GM23338 (cell line): ENCODE results near the gene SYNDIG1. TPM values are rescaled to one million over a fixed set of nuclear protein-coding genes. Genes with fewer than 3 reads are reported as not detected.

ENCODE experiments used
- ATAC-seq: fragments of 200-7000 bp; cut with Tn5 transposase; 3 replicates; pipeline ENCODE4 v1.9.1; 2020
- DNase-seq: peaks from one replicate; pipeline ENCODE4 v3.0.0-alpha.2; 2015; ENCODE audit warnings: low spot score
- H2AFZ ChIP-seq: fragments of 200-600 bp; sonication (generic); 2 replicates; pipeline ENCODE4 v1.8.0; 2016; ENCODE audit warnings: antibody characterized with exemption, mild to moderate bottlenecking, moderate library complexity
- H3F3A ChIP-seq: fragments of 200-600 bp; sonication (generic); replicated peaks from 2 replicates; pipeline ENCODE4 v1.8.0; 2017; ENCODE audit warnings: antibody characterized with exemption, mixed run types, low read depth
- H3K27ac ChIP-seq: fragments of 200-600 bp; sonication (generic); 2 replicates; pipeline ENCODE4 v1.6.1; 2016; ENCODE audit warnings: low read depth
- H3K27me3 ChIP-seq: fragments of 200-600 bp; sonication (generic); 2 replicates; pipeline ENCODE4 v1.8.0; 2016; ENCODE audit warnings: mild to moderate bottlenecking, mixed run types, moderate library complexity; ENCODE audit not compliant: insufficient read depth
- H3K36me3 ChIP-seq: fragments of 200-600 bp; sonication (generic); 2 replicates; pipeline ENCODE4 v1.8.0; 2016; ENCODE audit warnings: mild to moderate bottlenecking; ENCODE audit not compliant: insufficient read depth
- H3K4me1 ChIP-seq: fragments of 200-600 bp; sonication (generic); 2 replicates; pipeline ENCODE4 v1.8.0; 2016; ENCODE audit warnings: mild to moderate bottlenecking, moderate library complexity; ENCODE audit not compliant: insufficient read depth
- H3K4me2 ChIP-seq: fragments of 200-600 bp; sonication (generic); 2 replicates; pipeline ENCODE4 v1.7.1; 2017; ENCODE audit warnings: mixed run types
- H3K4me3 ChIP-seq: fragments of 200-600 bp; sonication (generic); 2 replicates; pipeline ENCODE4 v1.6.1; 2016; ENCODE audit warnings: mixed run types
- H3K79me2 ChIP-seq: fragments of 200-600 bp; sonication (generic); replicated peaks from 2 replicates; pipeline ENCODE4 v1.8.0; 2017; ENCODE audit warnings: mild to moderate bottlenecking; ENCODE audit not compliant: insufficient read depth
- H3K9me2 ChIP-seq: fragments of 200-600 bp; sonication (generic); 2 replicates; pipeline ENCODE4 v1.8.0; 2017; ENCODE audit not compliant: insufficient read depth
- H4K20me1 ChIP-seq: fragments of 200-600 bp; sonication (generic); replicated peaks from 2 replicates; pipeline ENCODE4 v1.8.0; 2017; ENCODE audit warnings: mild to moderate bottlenecking; ENCODE audit not compliant: insufficient read depth
- H3K27ac Mint-ChIP-seq: 2 replicates; pipeline ENCODE4 v1.8.0; 2020; ENCODE audit warnings: inconsistent platforms, mild to moderate bottlenecking, moderate library complexity, mixed read lengths
- H3K27me3 Mint-ChIP-seq: 3 replicates; pipeline ENCODE4 v1.8.0; 2022; ENCODE audit warnings: low read depth, mild to moderate bottlenecking, moderate library complexity, mixed read lengths, inconsistent platforms; ENCODE audit not compliant: insufficient read depth, poor library complexity
- H3K36me3 Mint-ChIP-seq: 3 replicates; pipeline ENCODE4 v1.8.0; 2021; ENCODE audit warnings: low read depth, mild to moderate bottlenecking, inconsistent platforms, moderate library complexity, mixed read lengths
- H3K4me1 Mint-ChIP-seq: 3 replicates; pipeline ENCODE4 v1.8.0; 2020; ENCODE audit warnings: mild to moderate bottlenecking, inconsistent platforms, mixed read lengths
- H3K4me3 Mint-ChIP-seq: 3 replicates; pipeline ENCODE4 v1.8.0; 2021; ENCODE audit warnings: moderate library complexity, mild to moderate bottlenecking, inconsistent platforms, mixed read lengths
- H3K9me3 Mint-ChIP-seq: 3 replicates; pipeline ENCODE4 v1.8.0; 2020; ENCODE audit warnings: moderate library complexity, mild to moderate bottlenecking, inconsistent platforms, mixed read lengths
- CREB1 ChIP-seq: fragments of 250-450 bp; sonication (Bioruptor Pico); IDR thresholded peaks from 2 replicates; pipeline ENCODE4 v1.5.0; 2020; ENCODE audit warnings: low read depth, mild to moderate bottlenecking, moderate library complexity
- JUNB ChIP-seq: IDR thresholded peaks from one replicate; pipeline ENCODE4 v1.6.1; 2016; ENCODE audit warnings: antibody characterized with exemption; ENCODE audit not compliant: unreplicated experiment
- NANOG ChIP-seq: IDR thresholded peaks from 2 replicates; pipeline ENCODE4 v1.6.1; 2016; ENCODE audit warnings: antibody characterized with exemption, borderline replicate concordance
- STAT1 ChIP-seq: IDR thresholded peaks from one replicate; pipeline ENCODE4 v1.6.1; 2016; ENCODE audit warnings: antibody characterized with exemption; ENCODE audit not compliant: unreplicated experiment
- ZNF114 ChIP-seq: fragments of 250-450 bp; sonication (Bioruptor Pico); IDR thresholded peaks from 2 replicates; pipeline ENCODE4 v1.5.0; 2020; ENCODE audit warnings: mild to moderate bottlenecking, moderate library complexity
- ZNF331 ChIP-seq: fragments of 250-450 bp; sonication (Bioruptor Pico); IDR thresholded peaks from 2 replicates; pipeline ENCODE4 v1.5.0; 2020; ENCODE audit warnings: low read depth, mild to moderate bottlenecking, moderate library complexity
- polyA plus RNA-seq: library from polyadenylated mRNA; unstranded; fragments of >200 nt; fragmentation: Nextera tagmentation; extraction: Ambion mirVana; gene quantifications from 2 replicates; pipeline ENCODE4 v1.2.1, GENCODE V29; 2016
- total RNA-seq: library from RNA; depleted of rRNA; stranded (reverse); fragments of >200 nt; shearing (Covaris generic); gene quantifications from 2 replicates; pipeline ENCODE4 v1.2.3, GENCODE V29; 2014
- TF ChIP-seq, protein P1 (sequence below): fragments of 250-450 bp; sonication (Bioruptor Pico); IDR thresholded peaks from 2 replicates; pipeline ENCODE4 v1.5.0; 2020; ENCODE audit warnings: mild to moderate bottlenecking, moderate library complexity
- TF ChIP-seq, protein P2 (sequence below), 2 experiments: fragments of 200-600 bp in 1 of 2; sonication (generic) in 1 of 2; conservative IDR thresholded peaks; 2 replicates each; pipeline versions ENCODE4 v1.5.1 to v1.6.1; 2016 to 2017; ENCODE audit warnings: antibody characterized with exemption in 2 of 2, low read depth in 2 of 2, mild to moderate bottlenecking in 2 of 2, moderate library complexity in 1 of 2
- TF ChIP-seq, protein P3 (sequence below): IDR thresholded peaks from one replicate; pipeline ENCODE4 v1.6.1; 2018; ENCODE audit warnings: antibody characterized with exemption; ENCODE audit not compliant: unreplicated experiment
- TF ChIP-seq, protein P4 (sequence below): IDR thresholded peaks from 2 replicates; pipeline ENCODE4 v1.6.1; 2016; ENCODE audit warnings: antibody characterized with exemption

The SYNDIG1 gene
- total and polyA plus RNA-seq, 2 experiments from 2014 or later: 2.8 to 4.8 TPM

DNA sequence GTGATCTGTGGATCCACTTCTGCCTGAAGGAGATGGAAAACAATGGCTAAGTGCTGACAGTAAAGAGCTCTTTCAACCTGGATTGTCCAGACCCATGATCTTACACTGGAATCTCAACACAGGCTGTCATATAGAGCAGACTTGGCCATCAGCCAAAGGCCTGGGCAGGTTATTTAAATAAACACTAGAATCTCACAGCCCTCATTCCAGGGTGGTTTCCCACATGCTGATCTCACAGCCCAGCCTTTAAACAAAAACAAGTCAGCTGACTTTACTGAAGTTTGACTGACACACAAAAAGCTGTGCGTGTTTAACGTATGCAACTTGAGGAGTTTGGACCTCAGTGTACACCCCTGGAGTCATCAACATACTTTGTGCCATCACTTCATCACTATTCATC is 28.4 kb downstream of the SYNDIG1 start:
- no peaks in the 10 kb centered on the region for H3K9me2 ChIP-seq
- H3F3A ChIP-seq: no peaks in the 10 kb centered on the region
- Mint-ChIP-seq H3K27me3 (peaks cover 3% of the 10 kb centered on the region), H3K4me1 (peaks cover 15% of the 10 kb centered on the region), H3K9me3 (no peaks in the 10 kb centered on the region; the same call in 2 of the 3 replicates), H3K4me3 (no peak overlapping the region), H3K27ac (no peak overlapping the region), H3K36me3 (no peaks in the 10 kb centered on the region)
- ATAC-seq: no peak
- no peak overlapping the region for H3K27ac ChIP-seq
- H3K4me2 ChIP-seq: no peak overlapping the region
- DNase-seq: no peak
- H3K4me3 ChIP-seq: no peak overlapping the region
- no peaks in the 10 kb centered on the region; the same call in 1 of the 2 replicates for H3K4me1 ChIP-seq
- H4K20me1 ChIP-seq: no peaks in the 10 kb centered on the region
- no peaks in the 10 kb centered on the region for H3K27me3 ChIP-seq
- no peaks in the 10 kb centered on the region for H3K79me2 ChIP-seq
- no peaks in the 10 kb centered on the region for H3K36me3 ChIP-seq
- H2AFZ ChIP-seq: no peak overlapping the region
- TF ChIP-seq NANOG: no peak

DNA sequence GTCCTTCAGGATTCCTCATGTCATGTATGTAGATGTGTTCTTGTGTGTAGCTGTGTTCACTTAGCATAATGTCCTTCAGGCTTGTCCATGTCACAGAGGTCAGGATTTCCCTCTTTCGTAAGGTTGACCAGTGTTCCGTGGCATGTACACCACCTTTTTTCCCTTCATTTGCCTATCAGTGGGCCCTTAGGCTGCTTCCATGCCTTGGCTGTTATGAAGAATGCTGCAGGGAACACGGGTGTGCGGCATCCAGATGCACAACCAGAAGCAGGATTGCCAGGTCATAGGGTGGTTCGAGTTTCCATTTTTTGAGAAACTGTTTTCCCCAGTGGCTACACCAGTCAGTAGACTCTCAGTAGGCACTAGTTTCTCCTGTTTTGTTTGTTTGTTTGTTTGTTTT is 29.2 kb downstream of the SYNDIG1 start:
- Histone ChIP-seq H4K20me1 (no peaks in the 10 kb centered on the region), H3K36me3 (no peaks in the 10 kb centered on the region), H3K9me2 (no peaks in the 10 kb centered on the region), H3F3A (no peaks in the 10 kb centered on the region), H3K27ac (no peak overlapping the region), H3K4me1 (no peaks in the 10 kb centered on the region; the same call in 1 of the 2 replicates), H2AFZ (no peak overlapping the region), H3K4me3 (no peak overlapping the region), H3K79me2 (no peaks in the 10 kb centered on the region), H3K4me2 (no peak overlapping the region), H3K27me3 (no peaks in the 10 kb centered on the region)
- no peak overlapping the region for H3K4me3 Mint-ChIP-seq
- peaks cover 3% of the 10 kb centered on the region for H3K27me3 Mint-ChIP-seq
- H3K4me1 Mint-ChIP-seq: peaks cover 12% of the 10 kb centered on the region
- no peaks in the 10 kb centered on the region for H3K36me3 Mint-ChIP-seq
- peak overlapping the region; percentile 45; the same call in 1 of the 2 replicates for H3K27ac Mint-ChIP-seq
- no peaks in the 10 kb centered on the region; the same call in 2 of the 3 replicates for H3K9me3 Mint-ChIP-seq
- ATAC-seq (no peak), DNase-seq (no peak)
- TF ChIP-seq, protein P1, sequence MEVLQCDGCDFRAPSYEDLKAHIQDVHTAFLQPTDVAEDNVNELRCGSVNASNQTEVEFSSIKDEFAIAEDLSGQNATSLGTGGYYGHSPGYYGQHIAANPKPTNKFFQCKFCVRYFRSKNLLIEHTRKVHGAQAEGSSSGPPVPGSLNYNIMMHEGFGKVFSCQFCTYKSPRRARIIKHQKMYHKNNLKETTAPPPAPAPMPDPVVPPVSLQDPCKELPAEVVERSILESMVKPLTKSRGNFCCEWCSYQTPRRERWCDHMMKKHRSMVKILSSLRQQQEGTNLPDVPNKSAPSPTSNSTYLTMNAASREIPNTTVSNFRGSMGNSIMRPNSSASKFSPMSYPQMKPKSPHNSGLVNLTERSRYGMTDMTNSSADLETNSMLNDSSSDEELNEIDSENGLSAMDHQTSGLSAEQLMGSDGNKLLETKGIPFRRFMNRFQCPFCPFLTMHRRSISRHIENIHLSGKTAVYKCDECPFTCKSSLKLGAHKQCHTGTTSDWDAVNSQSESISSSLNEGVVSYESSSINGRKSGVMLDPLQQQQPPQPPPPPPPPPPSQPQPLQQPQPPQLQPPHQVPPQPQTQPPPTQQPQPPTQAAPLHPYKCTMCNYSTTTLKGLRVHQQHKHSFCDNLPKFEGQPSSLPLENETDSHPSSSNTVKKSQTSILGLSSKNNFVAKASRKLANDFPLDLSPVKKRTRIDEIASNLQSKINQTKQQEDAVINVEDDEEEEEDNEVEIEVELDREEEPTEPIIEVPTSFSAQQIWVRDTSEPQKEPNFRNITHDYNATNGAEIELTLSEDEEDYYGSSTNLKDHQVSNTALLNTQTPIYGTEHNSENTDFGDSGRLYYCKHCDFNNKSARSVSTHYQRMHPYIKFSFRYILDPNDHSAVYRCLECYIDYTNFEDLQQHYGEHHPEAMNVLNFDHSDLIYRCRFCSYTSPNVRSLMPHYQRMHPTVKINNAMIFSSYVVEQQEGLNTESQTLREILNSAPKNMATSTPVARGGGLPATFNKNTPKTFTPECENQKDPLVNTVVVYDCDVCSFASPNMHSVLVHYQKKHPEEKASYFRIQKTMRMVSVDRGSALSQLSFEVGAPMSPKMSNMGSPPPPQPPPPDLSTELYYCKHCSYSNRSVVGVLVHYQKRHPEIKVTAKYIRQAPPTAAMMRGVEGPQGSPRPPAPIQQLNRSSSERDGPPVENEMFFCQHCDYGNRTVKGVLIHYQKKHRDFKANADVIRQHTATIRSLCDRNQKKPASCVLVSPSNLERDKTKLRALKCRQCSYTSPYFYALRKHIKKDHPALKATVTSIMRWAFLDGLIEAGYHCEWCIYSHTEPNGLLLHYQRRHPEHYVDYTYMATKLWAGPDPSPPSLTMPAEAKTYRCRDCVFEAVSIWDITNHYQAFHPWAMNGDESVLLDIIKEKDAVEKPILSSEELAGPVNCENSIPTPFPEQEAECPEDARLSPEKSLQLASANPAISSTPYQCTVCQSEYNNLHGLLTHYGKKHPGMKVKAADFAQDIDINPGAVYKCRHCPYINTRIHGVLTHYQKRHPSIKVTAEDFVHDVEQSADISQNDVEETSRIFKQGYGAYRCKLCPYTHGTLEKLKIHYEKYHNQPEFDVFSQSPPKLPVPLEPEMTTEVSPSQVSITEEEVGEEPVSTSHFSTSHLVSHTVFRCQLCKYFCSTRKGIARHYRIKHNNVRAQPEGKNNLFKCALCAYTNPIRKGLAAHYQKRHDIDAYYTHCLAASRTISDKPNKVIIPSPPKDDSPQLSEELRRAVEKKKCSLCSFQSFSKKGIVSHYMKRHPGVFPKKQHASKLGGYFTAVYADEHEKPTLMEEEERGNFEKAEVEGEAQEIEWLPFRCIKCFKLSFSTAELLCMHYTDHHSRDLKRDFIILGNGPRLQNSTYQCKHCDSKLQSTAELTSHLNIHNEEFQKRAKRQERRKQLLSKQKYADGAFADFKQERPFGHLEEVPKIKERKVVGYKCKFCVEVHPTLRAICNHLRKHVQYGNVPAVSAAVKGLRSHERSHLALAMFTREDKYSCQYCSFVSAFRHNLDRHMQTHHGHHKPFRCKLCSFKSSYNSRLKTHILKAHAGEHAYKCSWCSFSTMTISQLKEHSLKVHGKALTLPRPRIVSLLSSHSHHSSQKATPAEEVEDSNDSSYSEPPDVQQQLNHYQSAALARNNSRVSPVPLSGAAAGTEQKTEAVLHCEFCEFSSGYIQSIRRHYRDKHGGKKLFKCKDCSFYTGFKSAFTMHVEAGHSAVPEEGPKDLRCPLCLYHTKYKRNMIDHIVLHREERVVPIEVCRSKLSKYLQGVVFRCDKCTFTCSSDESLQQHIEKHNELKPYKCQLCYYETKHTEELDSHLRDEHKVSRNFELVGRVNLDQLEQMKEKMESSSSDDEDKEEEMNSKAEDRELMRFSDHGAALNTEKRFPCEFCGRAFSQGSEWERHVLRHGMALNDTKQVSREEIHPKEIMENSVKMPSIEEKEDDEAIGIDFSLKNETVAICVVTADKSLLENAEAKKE (CRISPR knock-in tag): no peak
- TF ChIP-seq, protein P2, sequence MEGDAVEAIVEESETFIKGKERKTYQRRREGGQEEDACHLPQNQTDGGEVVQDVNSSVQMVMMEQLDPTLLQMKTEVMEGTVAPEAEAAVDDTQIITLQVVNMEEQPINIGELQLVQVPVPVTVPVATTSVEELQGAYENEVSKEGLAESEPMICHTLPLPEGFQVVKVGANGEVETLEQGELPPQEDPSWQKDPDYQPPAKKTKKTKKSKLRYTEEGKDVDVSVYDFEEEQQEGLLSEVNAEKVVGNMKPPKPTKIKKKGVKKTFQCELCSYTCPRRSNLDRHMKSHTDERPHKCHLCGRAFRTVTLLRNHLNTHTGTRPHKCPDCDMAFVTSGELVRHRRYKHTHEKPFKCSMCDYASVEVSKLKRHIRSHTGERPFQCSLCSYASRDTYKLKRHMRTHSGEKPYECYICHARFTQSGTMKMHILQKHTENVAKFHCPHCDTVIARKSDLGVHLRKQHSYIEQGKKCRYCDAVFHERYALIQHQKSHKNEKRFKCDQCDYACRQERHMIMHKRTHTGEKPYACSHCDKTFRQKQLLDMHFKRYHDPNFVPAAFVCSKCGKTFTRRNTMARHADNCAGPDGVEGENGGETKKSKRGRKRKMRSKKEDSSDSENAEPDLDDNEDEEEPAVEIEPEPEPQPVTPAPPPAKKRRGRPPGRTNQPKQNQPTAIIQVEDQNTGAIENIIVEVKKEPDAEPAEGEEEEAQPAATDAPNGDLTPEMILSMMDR (conservative IDR thresholded peaks at IDR 0.05; ENCODE audit: low read depth in 2 of 2): no peak
- TF ChIP-seq NANOG: no peak
- TF ChIP-seq STAT1: no peak
- TF ChIP-seq CREB1 (CRISPR knock-in tag): no peak
- no peak for TF ChIP-seq JUNB
- TF ChIP-seq, protein P3, sequence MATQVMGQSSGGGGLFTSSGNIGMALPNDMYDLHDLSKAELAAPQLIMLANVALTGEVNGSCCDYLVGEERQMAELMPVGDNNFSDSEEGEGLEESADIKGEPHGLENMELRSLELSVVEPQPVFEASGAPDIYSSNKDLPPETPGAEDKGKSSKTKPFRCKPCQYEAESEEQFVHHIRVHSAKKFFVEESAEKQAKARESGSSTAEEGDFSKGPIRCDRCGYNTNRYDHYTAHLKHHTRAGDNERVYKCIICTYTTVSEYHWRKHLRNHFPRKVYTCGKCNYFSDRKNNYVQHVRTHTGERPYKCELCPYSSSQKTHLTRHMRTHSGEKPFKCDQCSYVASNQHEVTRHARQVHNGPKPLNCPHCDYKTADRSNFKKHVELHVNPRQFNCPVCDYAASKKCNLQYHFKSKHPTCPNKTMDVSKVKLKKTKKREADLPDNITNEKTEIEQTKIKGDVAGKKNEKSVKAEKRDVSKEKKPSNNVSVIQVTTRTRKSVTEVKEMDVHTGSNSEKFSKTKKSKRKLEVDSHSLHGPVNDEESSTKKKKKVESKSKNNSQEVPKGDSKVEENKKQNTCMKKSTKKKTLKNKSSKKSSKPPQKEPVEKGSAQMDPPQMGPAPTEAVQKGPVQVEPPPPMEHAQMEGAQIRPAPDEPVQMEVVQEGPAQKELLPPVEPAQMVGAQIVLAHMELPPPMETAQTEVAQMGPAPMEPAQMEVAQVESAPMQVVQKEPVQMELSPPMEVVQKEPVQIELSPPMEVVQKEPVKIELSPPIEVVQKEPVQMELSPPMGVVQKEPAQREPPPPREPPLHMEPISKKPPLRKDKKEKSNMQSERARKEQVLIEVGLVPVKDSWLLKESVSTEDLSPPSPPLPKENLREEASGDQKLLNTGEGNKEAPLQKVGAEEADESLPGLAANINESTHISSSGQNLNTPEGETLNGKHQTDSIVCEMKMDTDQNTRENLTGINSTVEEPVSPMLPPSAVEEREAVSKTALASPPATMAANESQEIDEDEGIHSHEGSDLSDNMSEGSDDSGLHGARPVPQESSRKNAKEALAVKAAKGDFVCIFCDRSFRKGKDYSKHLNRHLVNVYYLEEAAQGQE: no peak
- TF ChIP-seq ZNF331 (CRISPR knock-in tag): no peak
- TF ChIP-seq, protein P4, sequence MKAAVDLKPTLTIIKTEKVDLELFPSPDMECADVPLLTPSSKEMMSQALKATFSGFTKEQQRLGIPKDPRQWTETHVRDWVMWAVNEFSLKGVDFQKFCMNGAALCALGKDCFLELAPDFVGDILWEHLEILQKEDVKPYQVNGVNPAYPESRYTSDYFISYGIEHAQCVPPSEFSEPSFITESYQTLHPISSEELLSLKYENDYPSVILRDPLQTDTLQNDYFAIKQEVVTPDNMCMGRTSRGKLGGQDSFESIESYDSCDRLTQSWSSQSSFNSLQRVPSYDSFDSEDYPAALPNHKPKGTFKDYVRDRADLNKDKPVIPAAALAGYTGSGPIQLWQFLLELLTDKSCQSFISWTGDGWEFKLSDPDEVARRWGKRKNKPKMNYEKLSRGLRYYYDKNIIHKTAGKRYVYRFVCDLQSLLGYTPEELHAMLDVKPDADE: no peak
- no peak for TF ChIP-seq ZNF114 (CRISPR knock-in tag)
